RCC 7860 (cell line): Measurements from ENCODE around the gene WWC2.

ENCODE experiments used
- DNase-seq: peaks from one replicate; pipeline ENCODE4 v3.0.0-alpha.2; 2015; ENCODE audit warnings: low spot score
- FAIRE-seq: peaks from 2 replicates; lab custom pipeline; 2012; peaks lifted over from hg19 to GRCh38; lab: Jason Lieb, UNC

The WWC2 gene

DNA sequence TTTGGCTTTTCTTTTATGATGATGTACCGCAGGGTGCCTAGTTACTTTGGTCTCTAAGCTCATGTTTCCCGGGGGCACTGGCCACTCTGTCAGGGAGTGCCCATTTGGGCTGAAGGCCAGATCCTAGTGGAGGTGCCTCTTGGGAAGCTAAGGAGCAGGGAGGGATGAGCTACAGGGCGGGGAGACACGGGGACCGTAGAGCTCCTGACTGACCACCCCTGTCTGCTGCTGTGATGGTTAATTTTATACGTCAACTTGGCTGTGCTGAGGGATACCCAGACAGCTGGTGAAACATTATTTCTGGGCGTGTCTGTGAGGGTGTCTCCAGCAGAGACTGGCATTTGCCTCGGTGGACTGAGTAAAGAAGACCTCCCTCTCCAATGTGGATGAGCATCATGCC, 248.1 kb downstream of the WWC2 start:
- FAIRE-seq: no peak
- no peak for DNase-seq

- no peak for DNase-seq
Measured at GRCh38 chr4:183347566-183347965, 248.5 kb downstream of the WWC2 start.

GRCh38 chr4:183348136-183348535, 249.1 kb downstream of the WWC2 start:
- FAIRE-seq (no peak), DNase-seq (no peak)

More at GRCh38 chr4:183347566-183347965, 248.5 kb downstream of the WWC2 start:
- no peak for FAIRE-seq

DNA sequence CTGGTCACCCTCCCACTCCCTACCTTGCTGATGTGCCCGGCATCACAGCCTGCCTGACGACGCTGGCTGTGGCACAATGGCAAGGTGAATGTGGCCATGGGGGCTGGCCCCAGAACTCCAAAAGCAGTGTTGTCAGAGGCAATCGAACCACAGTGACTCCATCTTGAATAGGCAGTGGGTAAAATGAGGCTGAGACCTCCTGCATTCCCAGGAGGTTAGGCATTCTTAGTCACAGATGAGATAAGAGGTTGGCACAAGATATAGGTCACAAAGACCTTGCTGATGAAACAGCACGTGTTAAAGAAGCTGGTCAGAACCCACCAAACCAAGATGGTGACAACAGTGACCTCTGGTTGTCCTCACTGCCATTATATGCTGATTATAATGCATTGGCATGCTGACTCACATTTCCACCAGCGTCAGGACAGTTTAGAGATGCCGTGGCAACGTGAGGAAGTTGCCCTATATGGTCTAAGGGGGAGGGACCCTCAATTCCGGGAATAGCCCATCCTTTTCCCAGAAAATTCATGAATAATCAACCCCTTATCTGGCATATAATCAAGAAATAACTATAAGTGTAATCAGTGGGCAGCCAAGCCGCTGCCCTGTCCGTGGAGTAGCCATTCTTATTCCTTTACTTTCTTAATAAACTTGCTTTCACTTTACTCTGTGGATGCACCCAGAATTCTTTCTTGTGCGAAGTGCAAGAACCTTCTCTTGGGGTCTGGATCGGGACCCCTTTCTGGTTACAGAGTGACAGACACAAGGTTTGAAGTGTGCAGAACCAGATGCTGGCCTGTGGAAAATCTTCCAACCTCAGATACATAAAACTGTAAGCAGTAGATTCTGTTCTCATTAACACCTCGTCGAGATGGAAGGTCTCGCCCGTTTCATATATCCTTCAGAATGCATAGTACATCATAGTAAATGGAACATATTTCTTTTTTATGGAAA, 249.9 kb downstream of the WWC2 start:
- FAIRE-seq (peak; percentile 93), DNase-seq (peak; percentile 95)

DNA sequence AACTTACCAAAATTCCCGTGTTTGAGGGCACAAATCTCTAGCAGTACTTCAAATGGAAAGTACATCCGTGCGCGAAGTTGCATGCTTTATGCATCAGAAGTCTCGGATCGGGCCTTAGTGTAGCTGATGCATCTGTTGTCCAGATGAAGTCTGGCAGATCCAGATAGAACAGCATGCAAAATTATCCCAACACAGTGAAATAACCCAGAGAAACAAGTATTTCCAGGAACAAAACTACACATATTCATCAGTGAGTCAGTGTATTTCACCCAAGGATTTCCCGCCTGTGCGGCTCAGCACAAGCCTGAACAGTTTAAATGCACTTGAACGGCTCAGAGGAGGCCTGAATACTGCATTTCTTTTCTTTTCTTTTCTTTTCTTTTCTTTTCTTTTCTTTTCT, 250.6 kb downstream of the WWC2 start:
- FAIRE-seq: peak; percentile 8

DNA sequence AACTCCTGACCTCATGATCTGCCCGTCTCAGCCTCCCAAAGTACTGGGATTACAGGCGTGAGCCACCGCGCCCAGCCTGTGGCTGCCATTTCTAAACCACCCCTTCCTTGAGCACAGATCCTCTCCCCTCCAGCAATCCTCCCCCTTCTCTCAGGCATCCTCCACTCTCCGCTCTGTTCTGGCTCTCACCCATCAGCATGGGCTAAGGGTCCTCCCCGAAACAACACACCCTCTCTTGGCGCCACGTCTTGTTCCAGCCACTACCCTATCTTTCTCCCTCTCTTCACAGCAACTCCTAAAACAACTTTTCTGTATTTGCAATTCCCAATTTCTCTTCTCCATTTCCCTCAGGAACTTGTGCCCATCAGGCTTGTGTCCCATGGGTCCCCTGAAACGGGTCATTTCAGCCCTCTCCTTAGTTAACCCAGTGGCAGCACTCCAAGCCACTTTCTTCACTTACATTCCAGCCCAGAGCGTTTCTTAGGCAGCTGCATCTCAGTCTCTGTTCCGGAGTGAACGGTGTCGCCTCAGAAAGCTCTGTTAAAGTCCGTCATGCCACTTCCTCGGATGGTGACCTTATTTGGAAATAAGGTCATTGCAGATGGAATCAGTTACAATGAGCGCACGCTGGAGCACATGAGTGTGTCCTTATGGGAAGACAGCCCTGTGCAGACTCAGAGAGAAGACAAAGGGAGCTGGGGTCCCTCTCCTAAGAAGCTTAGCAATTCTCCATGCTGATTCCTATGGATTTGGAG, 251.4 kb downstream of the WWC2 start:
- FAIRE-seq (no peak), DNase-seq (no peak)

More for the DNA sequence above, 250.6 kb downstream of the WWC2 start:
- DNase-seq: peak; percentile 33

- no peak for FAIRE-seq
- no peak for DNase-seq
Measured at GRCh38 chr4:183352546-183352945, 253.5 kb downstream of the WWC2 start.

DNA sequence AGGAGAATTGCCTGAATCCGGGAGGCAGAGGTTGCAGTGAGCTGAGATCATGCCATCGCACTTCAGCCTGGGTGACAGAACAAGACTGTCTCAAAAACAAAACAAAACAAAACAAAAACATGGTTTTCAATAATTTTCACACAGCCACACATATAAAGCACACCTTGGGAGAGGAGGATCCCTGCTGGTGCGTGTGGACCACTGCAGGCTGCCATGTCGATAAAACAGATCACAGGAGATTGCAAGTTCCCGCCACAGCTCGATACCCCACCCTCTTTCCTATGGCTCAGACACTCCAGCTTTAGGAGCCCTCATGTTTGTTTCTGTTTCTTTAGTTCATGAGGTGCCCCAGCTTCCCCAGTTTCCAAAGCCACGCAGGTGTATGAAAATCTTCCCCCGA, 254.5 kb downstream of the WWC2 start:
- DNase-seq (no peak), FAIRE-seq (no peak)

GRCh38 chr4:183354219-183354618, 255.2 kb downstream of the WWC2 start:
- no peak for FAIRE-seq
- no peak for DNase-seq

- DNase-seq (peak; percentile 57), FAIRE-seq (peak; percentile 83)
Measured at GRCh38 chr4:183355405-183355804, 256.3 kb downstream of the WWC2 start.

- DNase-seq (no peak), FAIRE-seq (no peak)
Measured at GRCh38 chr4:183356173-183356830, 257.2 kb downstream of the WWC2 start.

DNA sequence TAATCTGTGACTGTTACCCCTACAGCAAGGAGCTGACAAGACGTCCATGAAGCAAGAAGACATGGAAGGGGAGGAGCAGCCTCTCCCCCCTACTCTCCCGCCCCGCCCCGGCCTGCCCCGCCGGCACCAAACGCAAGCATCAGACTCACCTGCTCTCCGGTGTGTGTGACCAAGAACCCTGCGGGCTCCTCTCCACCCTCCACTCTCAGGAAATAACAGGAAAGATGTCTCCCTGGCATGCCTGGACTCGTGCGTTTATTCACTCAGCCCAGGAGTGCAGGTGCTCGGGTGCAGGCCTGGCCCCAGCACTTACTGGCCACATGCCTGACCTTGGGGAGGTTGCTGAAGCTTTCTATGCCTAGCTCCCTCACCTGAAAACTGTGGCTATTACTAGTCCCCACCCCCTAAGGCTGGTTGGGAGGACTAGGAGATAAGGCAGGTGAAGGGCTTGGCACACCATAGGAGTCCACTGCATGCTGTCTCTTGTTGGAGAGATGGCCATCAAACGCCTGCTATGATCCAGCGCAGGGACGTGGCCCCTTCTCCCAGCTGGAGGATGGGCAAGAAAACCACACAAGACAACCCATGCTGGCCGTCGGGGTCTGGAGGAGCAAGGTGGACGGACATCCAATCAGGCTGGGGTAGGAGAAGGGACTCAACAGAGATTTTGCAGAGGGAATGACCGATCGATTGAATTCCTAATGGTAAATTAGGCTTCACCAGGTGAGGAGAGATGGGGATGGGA, 258.0 kb downstream of the WWC2 start:
- DNase-seq (no peak), FAIRE-seq (no peak)

DNA sequence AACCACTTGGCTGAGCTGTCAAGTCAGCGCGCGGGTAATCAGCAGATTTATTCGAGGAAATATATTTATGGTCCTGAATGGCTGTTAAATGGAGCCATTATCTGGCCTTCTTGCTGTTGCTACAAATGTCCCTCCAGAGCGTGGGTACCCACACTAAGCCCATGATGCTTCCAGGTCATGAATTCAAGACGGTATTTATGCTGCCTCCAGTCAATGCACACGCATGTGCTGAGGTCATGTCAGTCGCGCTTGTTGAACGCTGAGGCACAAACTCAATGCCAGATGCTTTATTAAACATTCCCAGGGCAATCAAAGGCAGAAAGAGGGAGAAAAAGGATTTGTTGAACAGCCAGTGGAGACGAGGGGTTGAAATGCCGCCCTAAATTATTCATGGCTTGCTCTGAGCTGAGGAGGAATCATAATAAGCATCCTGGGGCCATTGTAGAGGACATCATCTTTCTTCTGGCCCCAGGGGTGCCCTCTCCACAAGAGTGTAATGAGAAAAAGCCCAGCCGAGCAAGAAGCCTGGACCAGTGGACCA, 259.2 kb downstream of the WWC2 start:
- DNase-seq (no peak), FAIRE-seq (no peak)

GRCh38 chr4:183360161-183360919, 261.3 kb downstream of the WWC2 start:
- FAIRE-seq (no peak), DNase-seq (peak; percentile 3)

DNA sequence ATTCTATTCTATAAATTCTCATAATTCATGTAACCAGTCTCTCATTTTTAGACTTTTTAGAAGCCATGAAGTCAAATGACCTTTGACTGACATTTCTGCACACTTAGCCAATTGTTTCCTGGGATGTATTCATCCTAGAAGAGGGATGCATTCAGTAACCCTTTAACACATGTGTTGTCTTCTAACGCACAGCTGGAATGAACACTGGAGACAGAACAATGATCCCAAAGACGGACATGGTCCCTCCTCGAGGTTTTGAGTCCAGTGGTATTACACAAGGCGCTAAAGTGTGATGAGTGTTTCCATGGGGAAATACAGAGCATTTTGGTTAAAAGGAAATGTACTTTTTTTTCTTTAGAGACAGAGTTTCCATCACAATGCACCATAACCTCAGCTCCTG, 263.0 kb downstream of the WWC2 start:
- DNase-seq: no peak
- no peak for FAIRE-seq

DNA sequence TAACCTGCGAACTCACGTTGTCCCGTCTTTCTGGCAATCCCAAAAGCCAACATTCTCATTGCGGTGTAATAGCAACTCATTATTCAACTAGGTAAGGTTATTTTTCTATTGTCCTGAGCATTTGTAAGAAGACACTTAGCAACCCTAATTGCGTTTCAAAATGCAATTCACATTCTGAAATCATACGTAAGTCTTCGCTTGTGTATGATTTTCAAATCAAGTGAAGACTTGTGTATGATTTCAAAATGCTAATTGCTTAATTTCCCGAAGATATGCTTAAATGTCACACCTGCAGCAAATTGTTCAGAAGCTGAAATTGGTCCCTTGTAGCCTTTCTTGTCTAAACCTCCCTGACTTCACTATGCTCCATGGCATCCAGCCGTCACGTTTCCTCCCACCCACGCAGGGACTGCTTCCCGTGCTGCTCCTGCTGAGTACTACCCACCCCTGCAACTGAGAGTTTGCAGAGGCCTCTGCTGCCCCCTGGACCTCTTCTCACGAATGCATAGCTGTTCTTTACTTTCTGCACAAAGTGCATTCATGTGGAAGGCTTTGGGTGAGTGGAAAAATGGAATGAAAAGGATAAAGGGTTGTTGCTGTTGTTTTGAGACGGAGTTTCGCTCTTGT, 264.0 kb downstream of the WWC2 start:
- FAIRE-seq (no peak), DNase-seq (no peak)

- FAIRE-seq (no peak), DNase-seq (no peak)
Measured at GRCh38 chr4:183364025-183364424, 265.0 kb downstream of the WWC2 start.

DNA sequence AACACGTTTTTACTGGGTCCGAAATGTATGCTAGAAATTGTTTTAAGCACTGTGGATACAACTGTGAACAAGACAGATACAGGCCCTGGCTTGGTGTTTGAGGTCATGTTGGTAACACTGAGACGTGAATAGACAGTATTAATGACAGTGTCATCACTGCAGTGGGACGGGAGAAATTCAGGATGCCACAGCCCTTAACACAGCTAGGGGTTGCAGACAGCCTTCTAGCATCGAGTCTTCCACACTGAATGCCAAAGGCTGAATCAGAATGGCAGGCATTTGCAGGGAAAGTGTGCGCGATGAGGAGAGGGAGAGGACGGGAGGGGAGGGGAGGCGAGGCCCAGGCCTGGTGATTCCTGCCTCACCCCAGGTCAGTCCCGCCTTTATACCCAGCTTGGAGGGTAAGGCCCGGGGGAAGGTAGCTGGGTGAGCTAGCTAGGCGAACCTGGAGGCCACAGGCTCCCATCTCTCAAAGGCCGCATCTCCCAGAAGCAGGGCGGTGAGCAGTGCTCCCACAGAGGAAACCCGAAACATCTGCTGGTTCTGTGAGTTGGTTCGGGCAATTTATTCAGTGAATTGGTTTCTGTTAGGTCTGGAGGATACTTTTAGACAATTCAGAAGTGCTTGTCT, 267.3 kb downstream of the WWC2 start:
- DNase-seq (no peak), FAIRE-seq (no peak)

DNA sequence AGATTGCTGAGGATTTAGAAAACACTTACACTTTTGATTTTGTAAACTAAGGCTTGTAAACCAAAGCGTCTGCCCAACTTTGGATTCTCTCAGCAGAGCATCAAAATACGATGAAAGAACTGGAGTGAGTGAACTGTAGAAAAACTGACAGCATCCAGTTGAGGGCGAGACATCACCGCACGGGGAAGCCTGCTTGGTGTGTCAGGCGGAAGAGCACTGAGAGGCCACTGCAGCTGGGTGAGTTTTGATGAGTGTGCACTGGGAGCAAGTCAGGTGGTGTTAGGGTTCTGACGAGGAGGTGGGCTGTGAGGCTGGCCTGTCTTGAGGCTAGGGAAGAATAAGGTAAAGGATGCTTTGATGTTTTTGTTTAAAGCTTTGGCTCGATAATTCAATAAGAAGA, 270.0 kb downstream of the WWC2 start:
- DNase-seq: no peak
- no peak for FAIRE-seq
